HG03060 (cell line): ENCODE data around the gene NFATC2.

Source experiments
- ATAC-seq: cut with Tn5 transposase; IDR thresholded peaks from one replicate; pipeline ENCODE4 v1.9.1; 2021; ENCODE audit warnings: low read depth, moderate number of reproducible peaks; ENCODE audit not compliant: unreplicated experiment

The NFATC2 gene

GRCh38 chr20:51423290-51423667 lies 119.2 kb downstream of the NFATC2 start:
- peak; percentile 61 for ATAC-seq

GRCh38 chr20:51422514-51423289 lies 119.8 kb downstream of the NFATC2 start:
- ATAC-seq: no peak

- ATAC-seq: no peak
Observed at GRCh38 chr20:51420805-51421204, 121.7 kb downstream of the NFATC2 start.

- ATAC-seq: no peak
Observed at GRCh38 chr20:51420111-51420510, 122.4 kb downstream of the NFATC2 start.

- ATAC-seq: no peak
Observed at GRCh38 chr20:51419646-51420045, 122.9 kb downstream of the NFATC2 start.

GRCh38 chr20:51419231-51419630 lies 123.3 kb downstream of the NFATC2 start:
- ATAC-seq: no peak

GRCh38 chr20:51418137-51418529 lies 124.4 kb downstream of the NFATC2 start:
- no peak for ATAC-seq

- no peak for ATAC-seq
Observed at GRCh38 chr20:51417250-51418136, 125.0 kb downstream of the NFATC2 start.

GRCh38 chr20:51416532-51417249 lies 125.8 kb downstream of the NFATC2 start:
- ATAC-seq: no peak

GRCh38 chr20:51413857-51414256 lies 128.7 kb downstream of the NFATC2 start:
- no peak for ATAC-seq

GRCh38 chr20:51412951-51413481 lies 129.5 kb downstream of the NFATC2 start:
- no peak for ATAC-seq

GRCh38 chr20:51412333-51412871 lies 130.1 kb downstream of the NFATC2 start:
- no peak for ATAC-seq

GRCh38 chr20:51411870-51412269 lies 130.6 kb downstream of the NFATC2 start:
- no peak for ATAC-seq

- no peak for ATAC-seq
Observed at GRCh38 chr20:51410586-51411325, 131.8 kb downstream of the NFATC2 start.

- ATAC-seq: no peak
Observed at GRCh38 chr20:51409192-51409880, 133.2 kb downstream of the NFATC2 start.

GRCh38 chr20:51404297-51405060 lies 138.0 kb downstream of the NFATC2 start:
- ATAC-seq: peak; percentile 58

GRCh38 chr20:51403466-51404220 lies 138.9 kb downstream of the NFATC2 start:
- no peak for ATAC-seq

GRCh38 chr20:51402201-51402600 lies 140.3 kb downstream of the NFATC2 start:
- no peak for ATAC-seq
